Left ventricle myocardium superior (tissue), 1 donor: ENCODE results near the gene ZBTB40. TPM values are rescaled to one million over a fixed set of nuclear protein-coding genes. Genes with fewer than 3 reads are reported as not detected.

Experiments
- ATAC-seq: fragments of 200-7000 bp; cut with Tn5 transposase; one replicate; pipeline ENCODE4 v1.9.1; 2020; ENCODE audit warnings: mild to moderate bottlenecking, moderate library complexity
- DNase-seq: peaks from one replicate; pipeline ENCODE4 v3.0.0-alpha.2; 2020
- intact Hi-C: fragments of 100-400 bp; cut with micrococcal nuclease; formaldehyde crosslinking; loops from one replicate; pipeline ENCODE4 v1.11.0; 2022
- total RNA-seq: library from RNA; stranded (reverse); fragmentation: NEBNext Ultra II Directional; extraction: Animal tissue kit (Norgen Biotek cat#: 25700); gene quantifications from one replicate; pipeline ENCODE4 v1.2.1, GENCODE V29; 2021
- donor health status: DM: no; HTN: yes; CAD: no; lungs with severe emphysema.

ZBTB40 gene
- total RNA-seq, 1 donor from 2014 or later = 18.4 TPM

DNA sequence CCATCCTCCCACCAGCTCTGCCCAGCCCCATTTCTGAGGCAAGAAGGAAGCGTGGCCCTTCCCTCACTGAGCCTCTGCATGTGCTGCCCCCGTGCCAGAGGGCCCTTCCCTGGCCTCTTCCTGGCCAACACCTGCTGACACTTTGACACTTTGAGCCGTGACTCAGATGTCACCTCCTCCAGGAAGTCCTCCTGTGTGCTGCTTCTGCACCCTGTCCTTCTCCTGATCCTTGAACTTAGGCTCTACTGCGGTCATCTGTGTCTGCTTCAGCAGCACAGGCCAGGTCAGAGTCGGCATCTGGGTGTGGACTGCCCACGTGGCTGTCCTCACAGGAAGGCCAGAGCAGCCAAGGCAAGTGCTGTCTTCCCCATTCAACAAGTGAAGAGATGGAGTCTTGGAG is 92.0 kb downstream of the ZBTB40 start:
- ATAC-seq = no peak
- DNase-seq = no peak
- intact Hi-C loops = no loop called here

- intact Hi-C loops = no loop called here
- DNase-seq = no peak
- ATAC-seq = no peak
These were observed 93.0 kb downstream of the ZBTB40 start for GRCh38 chr1:22544606-22545005.

DNA sequence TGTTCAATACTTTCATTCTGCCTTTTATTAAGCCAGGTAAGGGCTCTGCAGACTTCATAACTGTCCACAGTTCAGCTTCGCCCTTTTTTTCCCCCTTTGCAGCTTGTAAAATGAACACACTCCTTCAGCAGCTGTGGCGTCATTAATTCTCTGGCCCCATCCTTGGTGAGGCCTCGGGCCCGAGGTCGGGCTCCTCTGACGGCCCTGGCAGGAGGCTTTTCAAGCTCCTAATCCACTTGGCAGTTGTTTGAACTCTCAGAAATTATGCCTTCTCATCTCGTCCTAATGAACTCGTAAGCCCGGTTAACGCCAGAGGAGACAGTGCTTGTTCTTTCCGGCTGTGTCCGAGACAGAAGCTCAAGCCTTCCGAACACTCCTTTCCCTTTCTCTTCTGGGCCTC is 93.5 kb downstream of the ZBTB40 start:
- DNase-seq (no peak), ATAC-seq (no peak)
- intact Hi-C loops = no loop called here

DNA sequence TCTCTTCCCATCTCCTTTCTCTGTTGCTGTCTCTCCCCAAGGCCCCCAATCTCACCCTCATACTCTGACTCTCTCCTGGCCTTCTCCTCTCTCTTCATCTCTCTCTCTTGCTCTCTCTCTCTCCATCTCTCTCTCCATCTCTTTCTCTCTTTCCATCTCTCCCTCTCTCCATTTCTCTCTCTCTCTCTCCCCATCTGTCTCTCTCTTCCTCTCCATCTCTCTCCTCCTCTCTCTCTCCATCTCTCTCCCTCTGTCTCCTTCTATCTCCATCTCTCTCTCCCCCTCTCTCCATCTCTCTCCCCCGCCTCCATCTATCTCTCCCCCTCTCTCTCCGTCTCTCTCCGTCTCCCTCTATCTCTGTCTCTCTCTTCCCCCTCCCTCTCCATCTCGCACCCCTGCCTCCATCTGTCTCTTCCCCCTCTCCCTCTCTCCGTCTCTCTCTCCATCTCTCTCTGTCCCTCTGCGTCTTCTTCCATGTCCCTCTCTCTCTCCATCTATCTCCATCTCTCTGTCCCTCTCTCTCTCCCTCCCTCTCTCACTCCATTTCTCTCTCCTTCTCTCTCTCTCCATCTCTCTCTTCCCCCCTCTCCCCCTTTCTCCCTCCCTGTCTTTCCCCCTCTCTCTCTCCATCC is 95.7 kb downstream of the ZBTB40 start:
- ATAC-seq (no peak), DNase-seq (no peak)
- intact Hi-C loops = no loop called here

DNA sequence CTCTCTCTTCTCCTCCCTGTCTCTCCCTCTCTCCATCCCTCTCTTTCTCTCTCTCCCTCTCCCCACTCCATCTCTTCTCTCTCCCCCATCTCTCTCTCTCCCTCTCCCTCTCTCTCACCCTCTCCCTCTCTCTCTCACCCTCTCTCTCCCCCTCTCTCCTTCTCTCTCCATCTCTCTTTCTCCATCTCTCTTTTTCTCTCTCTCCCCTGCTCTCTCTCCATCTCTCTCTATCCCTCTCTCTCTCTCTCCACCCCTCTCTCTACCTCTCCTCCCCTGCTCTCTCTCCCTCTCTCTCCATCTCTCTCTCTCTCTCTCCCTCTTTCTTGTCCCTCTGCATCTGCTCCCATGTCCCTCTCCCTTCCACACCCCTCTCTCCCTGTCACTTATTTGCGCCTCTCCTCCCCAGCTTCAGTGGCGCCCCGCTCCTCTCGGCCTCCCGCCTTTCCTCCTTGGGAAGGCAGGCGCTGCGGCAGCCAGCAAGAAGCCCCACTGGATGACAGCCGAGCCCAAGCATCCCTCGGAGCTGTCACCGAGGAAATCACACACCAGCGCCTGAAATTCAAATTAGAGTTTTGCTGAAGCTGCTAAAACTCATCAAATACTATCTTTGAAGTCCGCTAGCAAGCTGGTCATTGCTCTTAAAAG is 96.3 kb downstream of the ZBTB40 start:
- ATAC-seq = no peak
- intact Hi-C loops = no loop called here
- no peak for DNase-seq

DNA sequence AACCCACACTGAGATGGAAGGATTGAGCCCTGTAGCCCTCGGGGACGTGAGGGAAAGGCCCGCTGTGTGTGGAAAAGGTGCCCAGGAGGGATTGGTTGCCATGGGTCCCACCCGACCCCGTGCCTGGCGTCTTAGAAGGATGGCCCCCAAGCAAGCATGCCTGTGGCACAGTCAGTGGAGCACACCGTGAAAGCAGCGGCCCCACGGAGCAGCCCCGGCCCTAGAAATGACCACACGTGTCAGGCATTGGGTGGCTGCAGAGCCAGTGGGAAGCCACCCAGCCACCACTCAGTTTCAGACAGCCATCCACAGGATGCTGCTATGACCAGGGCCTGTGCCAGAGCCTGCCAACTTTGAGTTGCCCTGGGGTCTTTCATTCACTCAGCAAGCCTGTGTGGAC is 98.4 kb downstream of the ZBTB40 start:
- intact Hi-C loops = no loop called here
- ATAC-seq = no peak

DNA sequence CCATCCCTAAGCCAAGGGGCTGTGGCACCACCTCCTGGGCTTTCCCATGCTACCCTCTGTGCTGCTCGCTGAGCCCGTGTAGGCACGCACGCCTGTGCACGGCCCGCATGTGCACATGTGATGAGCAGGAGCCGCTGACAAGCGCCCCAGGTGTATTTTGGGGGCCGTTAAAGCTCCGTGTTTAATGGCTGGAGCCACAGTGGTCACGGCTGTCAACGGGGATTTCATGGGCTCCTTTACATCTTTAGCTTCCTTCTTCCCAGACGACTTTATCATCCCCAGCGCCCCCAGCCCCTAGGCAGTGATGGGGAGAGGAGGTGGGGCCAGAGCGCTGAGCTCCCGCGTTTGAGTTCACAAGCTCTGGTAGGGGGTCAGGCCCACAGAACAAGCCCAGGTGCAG is 99.9 kb downstream of the ZBTB40 start:
- intact Hi-C loops = no loop called here
- DNase-seq (no peak), ATAC-seq (no peak)

More for the DNA sequence above, 98.4 kb downstream of the ZBTB40 start:
- no peak for DNase-seq

DNA sequence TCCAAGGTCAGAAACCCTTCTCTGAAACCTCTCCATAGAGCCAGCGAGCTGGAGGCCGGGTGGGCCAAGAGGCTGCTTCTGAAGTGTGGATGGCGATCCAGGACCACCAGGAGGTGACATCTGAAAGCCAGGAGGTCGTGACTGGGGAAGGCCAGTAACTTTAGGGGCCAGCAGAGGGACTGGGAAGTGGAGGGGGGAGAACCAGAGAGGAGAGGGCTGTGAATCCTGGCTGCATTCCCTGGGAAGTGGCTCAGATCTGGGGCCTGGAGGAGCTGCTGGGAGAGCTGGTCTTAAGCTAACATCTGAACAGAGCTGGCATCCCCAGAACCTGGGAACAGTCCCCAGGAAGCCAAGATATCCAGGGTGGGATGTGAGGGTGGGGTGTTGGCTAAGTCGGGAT is 100.4 kb downstream of the ZBTB40 start:
- intact Hi-C loops = no loop called here
- ATAC-seq (no peak), DNase-seq (no peak)

- ATAC-seq = no peak
- intact Hi-C loops = no loop called here
- DNase-seq = no peak
These were observed 101.6 kb downstream of the ZBTB40 start for GRCh38 chr1:22553104-22553880.

DNA sequence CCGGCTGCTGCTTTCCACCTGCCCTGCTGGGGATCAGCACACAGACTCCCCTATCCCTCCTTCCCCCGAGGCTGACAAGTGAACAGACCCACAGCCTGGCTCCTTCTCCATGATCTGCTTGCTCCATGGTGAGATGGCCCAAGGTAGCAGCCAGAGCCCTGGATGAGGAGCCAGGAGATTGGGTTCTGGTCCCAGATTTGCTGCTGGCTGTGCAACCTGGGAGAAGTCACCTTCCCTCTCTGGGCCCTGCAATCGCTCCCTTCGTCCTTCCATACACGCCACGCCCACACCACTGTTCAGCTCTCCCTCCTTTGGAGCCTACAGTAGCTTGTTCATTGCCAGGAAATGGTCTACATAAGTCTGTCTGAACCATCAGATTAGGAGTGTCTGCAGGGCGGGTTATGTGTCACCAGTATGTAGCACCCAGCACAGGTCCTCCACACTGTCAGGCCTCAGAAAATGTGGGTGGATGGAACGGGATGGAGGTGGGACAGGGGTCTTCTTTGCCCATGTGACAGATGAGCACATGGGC is 102.4 kb downstream of the ZBTB40 start:
- ATAC-seq (no peak), DNase-seq (no peak)
- intact Hi-C loops = no loop called here

GRCh38 chr1:22555371-22555656 is 103.7 kb downstream of the ZBTB40 start:
- DNase-seq (no peak), ATAC-seq (no peak)
- intact Hi-C loops = no loop called here

GRCh38 chr1:22556391-22557104 is 104.9 kb downstream of the ZBTB40 start:
- DNase-seq (no peak), ATAC-seq (no peak)
- intact Hi-C loops = no loop called here

- intact Hi-C loops = no loop called here
- ATAC-seq (no peak), DNase-seq (no peak)
These were observed 105.8 kb downstream of the ZBTB40 start for GRCh38 chr1:22557341-22557950.

GRCh38 chr1:22562584-22563583 is 111.2 kb downstream of the ZBTB40 start, which contains the start of gene EPHA8:
Gene EPHA8, plus strand, starts transcription at chr1:22563489. Its CDS starts 147 bp downstream, at chr1:22563636.
- DNase-seq (no peak), ATAC-seq (no peak)
- intact Hi-C loops = no loop called here

DNA sequence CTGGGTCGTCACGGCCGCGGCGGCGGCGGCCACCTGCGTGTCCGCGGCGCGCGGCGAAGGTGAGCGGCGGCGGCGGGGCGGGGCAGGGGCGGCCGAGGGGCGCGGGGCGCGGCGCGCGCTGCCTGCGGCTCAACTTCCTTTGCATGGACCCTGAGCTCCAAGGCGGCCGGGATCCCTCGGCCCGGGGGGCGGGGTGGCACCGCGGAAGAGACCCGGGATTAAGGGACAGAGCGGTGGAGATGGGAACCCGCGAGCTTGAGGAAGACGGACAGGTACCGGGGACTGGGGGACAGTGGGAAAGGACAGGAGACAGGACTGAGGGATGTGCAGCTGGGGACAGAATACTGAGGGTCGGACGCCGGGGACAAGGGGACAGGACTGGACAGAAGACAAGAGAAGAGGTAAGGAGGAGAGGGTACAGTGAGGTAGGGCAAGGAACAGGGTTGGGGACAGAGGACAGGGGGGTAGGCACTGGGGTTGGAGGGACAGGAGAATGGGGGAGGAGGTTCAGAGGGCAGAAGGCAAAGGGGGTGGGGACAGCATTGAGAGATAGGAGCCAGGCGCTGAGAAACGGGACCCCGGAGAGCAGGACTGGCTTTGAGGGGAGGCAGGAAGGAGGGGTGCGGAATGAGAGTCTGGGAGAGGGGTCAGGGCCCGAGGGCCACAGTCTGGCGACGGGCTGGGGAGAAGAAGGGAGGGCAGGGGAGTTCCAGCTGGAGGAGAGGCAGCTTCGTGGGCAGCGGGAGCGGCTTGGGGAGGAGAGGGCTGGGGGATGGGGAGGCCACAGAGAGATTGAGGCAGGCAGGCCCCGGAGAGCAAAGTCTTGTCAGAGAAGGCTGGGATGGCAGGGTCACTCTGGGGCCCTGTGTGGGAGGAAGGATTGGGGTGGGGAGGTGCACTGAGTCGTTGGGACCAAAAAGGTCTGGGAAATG is 112.3 kb downstream of the ZBTB40 start:
- ATAC-seq (no peak), DNase-seq (no peak)
- intact Hi-C loops = no loop called here

GRCh38 chr1:22566161-22566560 is 114.5 kb downstream of the ZBTB40 start:
- intact Hi-C loops = no loop called here
- DNase-seq = no peak
- no peak for ATAC-seq

- DNase-seq (no peak), ATAC-seq (no peak)
- intact Hi-C loops = no loop called here
These were observed 115.5 kb downstream of the ZBTB40 start for GRCh38 chr1:22567197-22567596.
